Fibroblast of peridontal ligament (primary cell): ENCODE measurements around the gene ADCY9.
"Not testable (repeated sequence)": the region's sequence is repeated elsewhere in the genome, so short reads cannot be mapped to it uniquely, and the experiment has no call there.

Experiments used
- DNase-seq: peaks from one replicate; pipeline ENCODE4 v3.0.0-alpha.2; 2010; ENCODE audit errors: extremely low read depth

The ADCY9 gene

DNA sequence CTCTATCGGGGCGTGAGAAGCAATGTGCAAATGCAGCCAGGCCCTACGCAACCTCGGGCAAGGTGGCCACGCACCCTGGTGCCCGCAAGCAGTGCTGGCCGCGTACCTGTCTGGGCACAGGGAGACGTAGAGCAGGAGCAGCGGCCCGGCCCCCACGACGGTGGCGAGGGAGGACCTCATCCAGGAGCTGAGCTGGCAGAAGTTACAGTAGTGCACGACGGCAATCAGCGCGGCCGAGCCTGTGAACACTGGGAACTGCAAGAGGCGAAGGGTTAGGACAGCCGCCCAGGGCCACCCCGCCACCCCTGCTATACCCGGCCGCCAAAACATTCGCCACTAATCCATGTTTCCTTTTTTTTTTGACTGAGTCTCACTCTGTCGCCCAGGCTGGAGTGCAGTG lies 138.9 kb downstream of the ADCY9 start:
- DNase-seq = no peak

- DNase-seq = no peak
Observed at GRCh38 chr16:3974751-3975150, 141.5 kb downstream of the ADCY9 start.

DNA sequence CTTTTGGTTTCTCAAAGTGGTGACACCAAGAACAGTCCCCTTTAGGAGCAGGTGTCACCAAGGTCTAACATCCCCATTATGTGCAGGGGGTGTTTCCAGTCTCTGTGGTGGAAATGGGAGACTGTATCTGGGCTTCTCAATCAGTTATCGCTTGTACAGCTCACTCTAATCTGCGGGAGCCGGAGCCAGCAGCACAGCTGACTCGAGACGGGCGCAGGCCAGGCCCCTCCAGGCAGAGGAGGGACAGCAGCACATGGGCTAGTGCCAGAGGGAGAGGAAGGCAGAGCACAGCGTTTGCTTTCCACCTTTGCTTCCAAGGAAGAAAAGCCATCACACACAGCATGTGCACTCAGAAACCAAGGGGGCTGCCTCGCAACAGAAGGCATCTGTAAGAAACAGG lies 144.5 kb downstream of the ADCY9 start:
- no peak for DNase-seq

GRCh38 chr16:3971261-3971660 lies 145.0 kb downstream of the ADCY9 start:
- DNase-seq = peak; percentile 62

GRCh38 chr16:3968551-3968950 lies 147.7 kb downstream of the ADCY9 start:
- peak; percentile 25 for DNase-seq

- no peak for DNase-seq
Observed at GRCh38 chr16:3966681-3967080, 149.6 kb downstream of the ADCY9 start.

GRCh38 chr16:3965781-3966582 lies 150.3 kb downstream of the ADCY9 start:
- DNase-seq = no peak

- no peak for DNase-seq
Observed at GRCh38 chr16:3965306-3965705, 150.9 kb downstream of the ADCY9 start.

GRCh38 chr16:3964686-3965290 lies 151.5 kb downstream of the ADCY9 start:
- no peak for DNase-seq

GRCh38 chr16:3963886-3964685 lies 152.2 kb downstream of the ADCY9 start:
- no peak for DNase-seq

- DNase-seq = no peak
Observed at GRCh38 chr16:3963203-3963602, 153.0 kb downstream of the ADCY9 start.

GRCh38 chr16:3961449-3961849 lies 154.8 kb downstream of the ADCY9 start:
- DNase-seq = peak; percentile 40

DNA sequence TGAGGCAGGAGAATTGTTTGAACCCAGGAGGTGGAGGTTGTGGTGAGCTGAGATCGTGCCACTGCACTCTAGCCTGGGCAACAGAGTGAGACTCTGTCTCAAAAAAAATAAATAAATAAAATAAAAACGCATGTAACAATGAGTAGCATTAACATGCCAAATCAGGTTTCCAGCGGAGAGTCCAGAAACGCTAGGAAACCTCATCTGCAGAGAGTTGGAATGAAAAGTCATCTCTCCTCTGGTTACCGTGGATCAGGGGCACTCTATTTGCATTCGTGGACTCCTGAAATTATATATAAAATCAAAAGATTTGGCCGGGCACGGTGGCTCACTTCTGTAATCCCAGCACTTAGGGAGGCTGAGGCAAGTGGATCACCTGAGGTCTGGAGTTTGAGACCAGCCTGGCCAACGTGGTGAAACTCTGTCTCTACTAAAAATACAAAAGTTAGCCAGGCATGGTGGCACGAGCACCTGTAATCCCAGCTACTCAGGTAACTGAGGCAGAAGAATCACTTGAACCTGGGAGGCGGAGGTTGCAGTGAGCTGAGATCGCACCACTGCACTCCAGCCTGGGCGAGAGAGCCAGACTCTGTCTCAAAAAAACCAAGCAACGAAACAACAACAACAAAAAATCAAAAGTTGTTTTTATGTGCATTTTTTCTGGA lies 156.2 kb downstream of the ADCY9 start:
- DNase-seq = not testable (repeated sequence)

- DNase-seq = peak; percentile 42
Observed at GRCh38 chr16:3959148-3959547, 157.1 kb downstream of the ADCY9 start.

- DNase-seq = no peak
Observed at GRCh38 chr16:3957344-3957980, 158.8 kb downstream of the ADCY9 start.

DNA sequence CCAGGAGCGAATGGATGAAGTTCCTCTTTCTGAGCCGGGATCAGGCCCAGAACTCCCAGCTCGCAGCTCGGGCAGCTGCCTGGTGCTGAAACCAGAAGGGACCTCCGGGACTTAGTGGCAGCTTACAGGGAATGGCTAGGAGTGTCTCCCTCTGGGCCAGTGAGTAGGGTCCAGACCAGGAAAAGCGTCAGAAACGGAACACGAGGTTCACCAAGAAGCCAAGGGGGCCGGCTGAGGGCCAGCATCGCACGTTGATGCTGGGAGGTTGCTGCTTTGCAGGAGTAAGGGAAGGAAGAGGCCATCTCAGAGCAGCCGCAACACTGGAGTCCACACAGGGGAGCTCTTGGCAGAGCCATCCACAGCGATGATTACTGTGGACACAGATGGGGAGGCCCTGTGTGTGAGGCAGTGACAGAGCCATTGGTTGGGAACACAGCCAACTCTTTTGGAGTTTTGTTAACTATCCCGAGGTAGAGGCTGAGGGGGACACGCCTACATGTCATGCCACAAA lies 161.8 kb downstream of the ADCY9 start:
- DNase-seq = peak; percentile 22

- DNase-seq = no peak
Observed at GRCh38 chr16:3953728-3954410, 162.4 kb downstream of the ADCY9 start.

- peak; percentile 73 for DNase-seq
Observed at GRCh38 chr16:3952737-3953131, 163.5 kb downstream of the ADCY9 start.

- DNase-seq = peak; percentile 91
Observed at GRCh38 chr16:3951861-3952736, 164.1 kb downstream of the ADCY9 start.

DNA sequence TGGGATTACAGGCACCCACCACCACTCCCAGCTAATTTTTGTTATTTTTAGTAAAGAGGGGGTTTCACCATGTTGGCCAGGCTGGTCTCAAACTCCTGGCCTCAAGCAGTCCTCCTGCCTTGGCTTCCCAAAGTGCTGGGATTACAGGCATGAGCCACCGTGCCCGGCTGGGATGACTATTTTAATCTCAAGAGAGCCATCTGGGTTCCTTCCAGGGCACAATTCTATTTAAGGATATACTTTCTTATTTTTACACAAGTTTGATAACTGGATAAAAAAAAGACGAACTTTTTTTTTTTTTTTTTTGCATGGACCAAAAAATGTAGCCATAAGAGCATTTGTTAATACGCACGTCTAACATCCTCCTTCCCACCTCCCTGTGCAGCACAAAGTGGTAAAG lies 164.9 kb downstream of the ADCY9 start:
- not testable (repeated sequence) for DNase-seq
